Left lung (tissue), 10 donors: ENCODE data around the gene GALNT15. TPM values are rescaled to one million over a fixed set of nuclear protein-coding genes. Genes with fewer than 3 reads are reported as not detected.

ENCODE experiments used
- ATAC-seq: fragments of 200-7000 bp; cut with Tn5 transposase; one replicate; pipeline ENCODE4 v1.9.1; 2020; ENCODE audit warnings: moderate library complexity
- DNase-seq, 4 donors: peaks; one replicate each; pipeline ENCODE4 v3.0.0-alpha.2; 2013 to 2020
- H3K27ac ChIP-seq, 2 donors: fragments of 200-600 bp; sonication (generic) in 1 of 2; one replicate each; pipeline versions ENCODE4 v1.5.0 to v1.8.0; 2020 to 2021
- H3K27me3 ChIP-seq, 2 donors: fragments of 200-600 bp; sonication (generic) in 1 of 2; one replicate each; pipeline versions ENCODE4 v1.5.0 to v1.8.0; 2020 to 2021
- H3K36me3 ChIP-seq, 2 donors: fragments of 200-600 bp; sonication (generic) in 1 of 2; one replicate each; pipeline versions ENCODE4 v1.5.0 to v1.8.0; 2020 to 2021
- H3K4me1 ChIP-seq, 2 donors: fragments of 200-600 bp; one replicate each; pipeline ENCODE4 v1.8.0; 2021
- H3K4me3 ChIP-seq, 2 donors: fragments of 200-600 bp; sonication (generic) in 1 of 2; one replicate each; pipeline versions ENCODE4 v1.5.0 to v1.8.0; 2020 to 2021; ENCODE audit warnings: mild to moderate bottlenecking in 1 of 2
- H3K9me3 ChIP-seq, 2 donors: fragments of 200-600 bp; sonication (generic) in 1 of 2; one replicate each; pipeline versions ENCODE4 v1.5.0 to v1.8.0; 2020 to 2021
- intact Hi-C, 2 donors: fragments of 100-400 bp; cut with DNase I; formaldehyde crosslinking; loops; one replicate each; pipeline versions ENCODE4 v1.11.2 to v1.14.2; 2022
- polyA plus RNA-seq, 6 donors: library from polyadenylated mRNA; unstranded; fragments of 120-200 nt; gene quantifications; one replicate each; pipeline ENCODE4 v1.2.1, GENCODE V29; 2013; ENCODE audit not compliant: insufficient read length in 6 of 6
- total RNA-seq, 2 donors: library from RNA; stranded (reverse); fragmentation: NEBNext Ultra II Directional; extraction: Animal tissue kit (Norgen Biotek cat#: 25700); gene quantifications; one replicate each; pipeline ENCODE4 v1.2.1, GENCODE V29; 2021
- TF ChIP-seq, protein P1 (sequence below), 2 donors: fragments of 200-600 bp; sonication (generic) in 1 of 2; IDR thresholded peaks; one replicate each; pipeline versions ENCODE4 v1.5.0 to v1.8.0; 2021; ENCODE audit warnings: antibody characterized with exemption in 2 of 2
- donor health status: DM: no; HTN: yes; CAD: no.
- donor health status: DM: no; HTN: no; CAD: no.

Gene GALNT15
- total and polyA plus RNA-seq, 8 donors, result 0.98 to 4.5 (median 1.9) TPM

GRCh38 chr3:16255326-16255725 lies 80.8 kb downstream of the GALNT15 start:
- ATAC-seq, result no peak
- no peak overlapping the region for H3K4me3 ChIP-seq
- TF ChIP-seq, protein P1, sequence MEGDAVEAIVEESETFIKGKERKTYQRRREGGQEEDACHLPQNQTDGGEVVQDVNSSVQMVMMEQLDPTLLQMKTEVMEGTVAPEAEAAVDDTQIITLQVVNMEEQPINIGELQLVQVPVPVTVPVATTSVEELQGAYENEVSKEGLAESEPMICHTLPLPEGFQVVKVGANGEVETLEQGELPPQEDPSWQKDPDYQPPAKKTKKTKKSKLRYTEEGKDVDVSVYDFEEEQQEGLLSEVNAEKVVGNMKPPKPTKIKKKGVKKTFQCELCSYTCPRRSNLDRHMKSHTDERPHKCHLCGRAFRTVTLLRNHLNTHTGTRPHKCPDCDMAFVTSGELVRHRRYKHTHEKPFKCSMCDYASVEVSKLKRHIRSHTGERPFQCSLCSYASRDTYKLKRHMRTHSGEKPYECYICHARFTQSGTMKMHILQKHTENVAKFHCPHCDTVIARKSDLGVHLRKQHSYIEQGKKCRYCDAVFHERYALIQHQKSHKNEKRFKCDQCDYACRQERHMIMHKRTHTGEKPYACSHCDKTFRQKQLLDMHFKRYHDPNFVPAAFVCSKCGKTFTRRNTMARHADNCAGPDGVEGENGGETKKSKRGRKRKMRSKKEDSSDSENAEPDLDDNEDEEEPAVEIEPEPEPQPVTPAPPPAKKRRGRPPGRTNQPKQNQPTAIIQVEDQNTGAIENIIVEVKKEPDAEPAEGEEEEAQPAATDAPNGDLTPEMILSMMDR (IDR thresholded peaks at IDR 0.05), result no peak
- DNase-seq, result no peak
- intact Hi-C loops, result no loop called here
- H3K9me3 ChIP-seq, result no peaks in the 10 kb centered on the region
- peaks cover 0 to 33% of the 10 kb centered on the region in 2 donors for H3K36me3 ChIP-seq
- H3K27ac ChIP-seq, result no peak overlapping the region
- H3K27me3 ChIP-seq, result no peaks in the 10 kb centered on the region
- peaks cover 4 to 12% of the 10 kb centered on the region in 2 donors for H3K4me1 ChIP-seq

DNA sequence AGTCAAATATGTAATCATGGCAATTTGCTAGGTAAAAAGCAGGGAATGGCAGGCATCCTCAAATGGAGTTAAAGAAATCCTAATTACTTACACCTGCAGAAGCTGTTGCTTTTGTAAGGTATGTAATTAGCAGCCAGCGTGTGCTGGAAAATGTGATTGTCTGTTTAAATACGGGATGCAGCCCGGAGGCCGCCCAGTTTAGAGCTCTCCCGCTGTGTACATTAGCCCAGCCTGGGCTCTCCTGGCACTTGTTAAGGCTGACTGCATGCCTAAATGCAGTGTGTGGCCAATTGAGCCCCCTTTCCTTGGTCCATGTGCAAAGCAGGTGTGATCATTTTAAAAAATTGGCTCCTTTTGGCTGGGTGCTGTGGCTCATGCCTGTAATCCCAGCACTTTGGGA lies 81.2 kb downstream of the GALNT15 start:
- Histone ChIP-seq H3K27ac (no peak overlapping the region), H3K27me3 (no peaks in the 10 kb centered on the region), H3K36me3 (peaks cover 0 to 37% of the 10 kb centered on the region in 2 donors), H3K4me3 (no peak overlapping the region), H3K9me3 (no peaks in the 10 kb centered on the region), H3K4me1 (peaks cover 4 to 12% of the 10 kb centered on the region in 2 donors)
- no peak for DNase-seq
- no peak for ATAC-seq
- intact Hi-C loops, result no loop called here
- TF ChIP-seq, protein P1 (IDR thresholded peaks at IDR 0.05), result no peak

DNA sequence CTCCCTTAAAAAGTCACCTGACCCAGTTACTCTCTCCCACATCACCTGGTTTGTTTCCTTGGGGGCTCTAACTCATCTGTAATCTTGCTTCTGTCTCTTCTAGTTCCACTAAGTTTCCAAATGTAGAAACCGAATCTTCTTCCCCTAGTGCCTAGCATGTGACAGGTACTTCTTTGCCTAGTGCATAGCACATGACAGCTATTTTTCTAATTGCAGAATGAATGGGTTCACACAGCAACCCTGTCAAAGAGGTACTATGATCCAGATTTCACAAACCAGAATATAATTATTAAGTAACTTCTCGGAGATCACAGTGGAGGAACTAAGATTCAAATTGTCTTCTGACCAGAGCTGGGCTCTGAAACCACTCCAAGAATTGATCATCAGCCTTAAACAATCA lies 82.8 kb downstream of the GALNT15 start:
- ATAC-seq, result no peak
- intact Hi-C loops, result no loop called here
- TF ChIP-seq, protein P1 (IDR thresholded peaks at IDR 0.05), result no peak

GRCh38 chr3:16258177-16258576 lies 83.7 kb downstream of the GALNT15 start:
- no peaks in the 10 kb centered on the region for H3K9me3 ChIP-seq
- intact Hi-C loops, result no loop called here
- TF ChIP-seq, protein P1 (IDR thresholded peaks at IDR 0.05), result no peak
- no peak overlapping the region for H3K27ac ChIP-seq
- peaks cover 0 to 38% of the 10 kb centered on the region in 2 donors for H3K36me3 ChIP-seq
- H3K4me3 ChIP-seq, result no peak overlapping the region
- ATAC-seq, result no peak
- peaks cover 3 to 25% of the 10 kb centered on the region in 2 donors for H3K4me1 ChIP-seq
- no peaks in the 10 kb centered on the region for H3K27me3 ChIP-seq
- no peak for DNase-seq

More for the DNA sequence above, 82.8 kb downstream of the GALNT15 start:
- H3K36me3 ChIP-seq, result peaks cover 0 to 38% of the 10 kb centered on the region in 2 donors
- no peaks in the 10 kb centered on the region for H3K27me3 ChIP-seq
- peaks cover 4 to 22% of the 10 kb centered on the region in 2 donors for H3K4me1 ChIP-seq
- H3K9me3 ChIP-seq, result no peaks in the 10 kb centered on the region
- H3K27ac ChIP-seq, result no peak overlapping the region
- H3K4me3 ChIP-seq, result no peak overlapping the region
- DNase-seq, result no peak

GRCh38 chr3:16258866-16259265 lies 84.4 kb downstream of the GALNT15 start:
- intact Hi-C loops, result no loop called here
- Histone ChIP-seq H3K4me1 (peaks cover 4 to 29% of the 10 kb centered on the region in 2 donors), H3K27me3 (no peaks in the 10 kb centered on the region), H3K27ac (no peak overlapping the region), H3K4me3 (no peak overlapping the region), H3K9me3 (no peaks in the 10 kb centered on the region), H3K36me3 (peaks cover 0 to 38% of the 10 kb centered on the region in 2 donors)
- ATAC-seq (no peak), DNase-seq (no peak)
- TF ChIP-seq, protein P1 (IDR thresholded peaks at IDR 0.05), result no peak
